OCI-LY1 (cell line): ENCODE data around the gene PGAP6.

Experiments used
- H2AFZ ChIP-seq: fragments of 200-600 bp; sonication (generic), shearing (Covaris generic); 2 replicates; pipeline ENCODE4 v1.6.0; 2014; ENCODE audit warnings: antibody characterized with exemption, mild to moderate bottlenecking, low read length
- H3F3A ChIP-seq: fragments of 200-600 bp; sonication (generic), shearing (Covaris generic); 2 replicates; pipeline ENCODE4 v1.6.0; 2014; ENCODE audit warnings: mild to moderate bottlenecking, antibody characterized with exemption, low read length, moderate library complexity; ENCODE audit not compliant: insufficient read depth
- H3K27ac ChIP-seq: fragments of 200-600 bp; sonication (generic); 2 replicates; pipeline ENCODE4 v1.5.1; 2014; ENCODE audit warnings: low read length, mixed run types, mild to moderate bottlenecking, low read depth; ENCODE audit not compliant: poor library complexity, severe bottlenecking
- H3K27me3 ChIP-seq: fragments of 200-600 bp; sonication (generic); 2 replicates; pipeline ENCODE4 v1.6.0; 2014; ENCODE audit warnings: antibody characterized with exemption, mild to moderate bottlenecking, low read length, moderate library complexity; ENCODE audit not compliant: insufficient read depth
- H3K36me3 ChIP-seq: fragments of 200-600 bp; sonication (generic); 2 replicates; pipeline ENCODE4 v1.6.1; 2014; ENCODE audit warnings: mild to moderate bottlenecking, antibody characterized with exemption, low read length, moderate library complexity, mixed read lengths; ENCODE audit not compliant: insufficient read depth
- H3K4me1 ChIP-seq: fragments of 200-600 bp; sonication (generic); 2 replicates; pipeline ENCODE4 v1.5.1; 2014; ENCODE audit warnings: mild to moderate bottlenecking, low read length, moderate library complexity; ENCODE audit not compliant: insufficient read depth, severe bottlenecking
- H3K4me2 ChIP-seq: fragments of 200-600 bp; sonication (generic), shearing (Covaris generic); 2 replicates; pipeline ENCODE4 v1.6.1; 2014; ENCODE audit warnings: low read length
- H3K4me3 ChIP-seq: fragments of 200-600 bp; sonication (generic); 2 replicates; pipeline ENCODE4 v1.5.1; 2014; ENCODE audit warnings: low read length, low read depth, mild to moderate bottlenecking, mixed read lengths; ENCODE audit not compliant: poor library complexity, severe bottlenecking
- H3K79me2 ChIP-seq: fragments of 200-600 bp; shearing (Covaris generic); 2 replicates; pipeline ENCODE4 v1.6.1; 2016; ENCODE audit warnings: mixed run types, low read length, mixed read lengths; ENCODE audit not compliant: insufficient read depth
- H3K9ac ChIP-seq: fragments of 200-600 bp; sonication (generic), shearing (Covaris generic); 2 replicates; pipeline ENCODE4 v1.6.1; 2014; ENCODE audit warnings: mild to moderate bottlenecking, low read length, mixed read lengths
- H3K9me2 ChIP-seq: fragments of 200-600 bp; sonication (generic), shearing (Covaris generic); 2 replicates; pipeline ENCODE4 v1.6.1; 2014; ENCODE audit warnings: low read depth, mild to moderate bottlenecking, low read length, mixed read lengths
- H3K9me3 ChIP-seq: fragments of 200-600 bp; shearing (Covaris generic); 2 replicates; pipeline ENCODE4 v1.6.1; 2014; ENCODE audit warnings: low read length, mixed read lengths
- H4K20me1 ChIP-seq: fragments of 200-600 bp; sonication (generic), shearing (Covaris generic); 2 replicates; pipeline ENCODE4 v1.6.0; 2016; ENCODE audit warnings: mild to moderate bottlenecking, low read length; ENCODE audit not compliant: insufficient read depth
- EZH2 ChIP-seq: fragments of 200-600 bp; sonication (generic), shearing (Covaris generic); IDR thresholded peaks from 2 replicates; pipeline ENCODE4 v1.8.0; 2017; ENCODE audit warnings: borderline replicate concordance, mixed run types, mild to moderate bottlenecking, antibody characterized with exemption, low read length, moderate library complexity, mixed read lengths
- TF ChIP-seq, protein P1 (sequence below): fragments of 200-600 bp; sonication (generic), shearing (Covaris generic); IDR thresholded peaks from 2 replicates; pipeline ENCODE4 v1.5.1; 2017; ENCODE audit warnings: mild to moderate bottlenecking, antibody characterized with exemption, low read length, moderate library complexity, mixed read lengths

PGAP6 gene

DNA sequence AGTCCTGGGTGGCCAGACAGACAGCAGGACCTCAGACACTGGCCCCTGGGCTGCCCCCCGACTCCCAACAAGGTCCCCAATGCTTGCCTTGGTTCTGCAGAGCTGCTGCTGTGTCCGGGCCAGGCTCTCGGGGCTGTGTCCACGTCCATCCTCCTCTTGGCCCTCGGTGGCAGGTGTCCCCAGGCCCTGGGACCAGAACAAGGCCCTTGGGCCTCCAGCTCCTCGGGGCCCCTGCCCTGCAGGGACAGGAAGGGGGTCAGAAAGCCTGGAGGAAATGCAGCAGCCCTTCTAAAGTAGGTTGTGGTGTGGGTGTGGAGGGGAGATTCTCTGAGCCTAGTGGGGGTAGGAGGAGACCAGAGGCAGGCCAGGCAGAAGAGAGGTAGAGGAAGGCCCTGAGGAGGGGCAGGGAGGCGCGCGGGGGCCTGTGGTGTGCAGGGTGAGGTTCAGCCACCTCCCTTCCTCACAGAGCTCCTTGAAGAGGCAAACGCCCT lies 26.8 kb downstream of the PGAP6 start:
- H3K9ac ChIP-seq, result no peak overlapping the region
- TF ChIP-seq EZH2, result no peak
- TF ChIP-seq, protein P1, sequence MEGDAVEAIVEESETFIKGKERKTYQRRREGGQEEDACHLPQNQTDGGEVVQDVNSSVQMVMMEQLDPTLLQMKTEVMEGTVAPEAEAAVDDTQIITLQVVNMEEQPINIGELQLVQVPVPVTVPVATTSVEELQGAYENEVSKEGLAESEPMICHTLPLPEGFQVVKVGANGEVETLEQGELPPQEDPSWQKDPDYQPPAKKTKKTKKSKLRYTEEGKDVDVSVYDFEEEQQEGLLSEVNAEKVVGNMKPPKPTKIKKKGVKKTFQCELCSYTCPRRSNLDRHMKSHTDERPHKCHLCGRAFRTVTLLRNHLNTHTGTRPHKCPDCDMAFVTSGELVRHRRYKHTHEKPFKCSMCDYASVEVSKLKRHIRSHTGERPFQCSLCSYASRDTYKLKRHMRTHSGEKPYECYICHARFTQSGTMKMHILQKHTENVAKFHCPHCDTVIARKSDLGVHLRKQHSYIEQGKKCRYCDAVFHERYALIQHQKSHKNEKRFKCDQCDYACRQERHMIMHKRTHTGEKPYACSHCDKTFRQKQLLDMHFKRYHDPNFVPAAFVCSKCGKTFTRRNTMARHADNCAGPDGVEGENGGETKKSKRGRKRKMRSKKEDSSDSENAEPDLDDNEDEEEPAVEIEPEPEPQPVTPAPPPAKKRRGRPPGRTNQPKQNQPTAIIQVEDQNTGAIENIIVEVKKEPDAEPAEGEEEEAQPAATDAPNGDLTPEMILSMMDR, result no peak
- H3K27me3 ChIP-seq, result no peaks in the 10 kb centered on the region
- H3K9me2 ChIP-seq, result no peaks in the 10 kb centered on the region
- no peaks in the 10 kb centered on the region for H4K20me1 ChIP-seq
- peaks cover 8% of the 10 kb centered on the region; the same call in 1 of the 2 replicates for H3K36me3 ChIP-seq
- no peaks in the 10 kb centered on the region for H3K9me3 ChIP-seq
- no peaks in the 10 kb centered on the region for H3F3A ChIP-seq
- no peak overlapping the region for H3K4me3 ChIP-seq
- H3K27ac ChIP-seq, result no peak overlapping the region
- H2AFZ ChIP-seq, result no peak overlapping the region
- no peak overlapping the region for H3K4me2 ChIP-seq
- 0 out of 2 replicates have a peak, but pooled peaks cover 5% of the 10 kb centered on the region for H3K79me2 ChIP-seq
- peaks cover 21% of the 10 kb centered on the region for H3K4me1 ChIP-seq

DNA sequence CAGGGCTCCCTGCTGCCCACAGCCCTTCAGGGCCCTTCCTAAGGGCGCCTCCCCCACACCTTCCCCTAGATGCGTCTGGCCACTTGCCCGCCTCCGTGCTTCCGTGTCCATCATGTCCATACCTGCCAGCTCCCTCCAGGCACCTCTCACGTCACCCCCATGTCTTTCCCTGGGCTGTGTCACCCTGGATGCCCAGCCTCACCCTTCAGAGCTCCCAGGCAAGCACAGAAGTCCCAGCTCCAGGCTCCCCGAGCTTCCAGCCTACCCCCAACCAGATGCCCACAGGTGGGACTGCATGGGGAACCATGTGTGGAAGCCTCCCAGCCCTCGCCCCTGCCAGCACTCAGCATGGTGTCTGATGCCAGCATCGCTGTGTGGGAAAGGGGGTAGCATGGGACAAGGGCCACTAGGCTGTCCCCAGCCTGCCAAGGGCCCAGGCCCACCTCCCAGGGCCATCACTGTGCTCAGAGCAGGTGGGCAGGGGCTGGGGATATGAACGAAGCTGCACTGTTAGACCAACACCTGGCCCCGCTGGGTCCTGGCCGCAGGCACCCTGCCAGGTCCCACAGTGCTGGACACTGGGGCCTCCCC lies 27.4 kb downstream of the PGAP6 start:
- no peaks in the 10 kb centered on the region for H3K27me3 ChIP-seq
- H2AFZ ChIP-seq, result no peak overlapping the region
- H3K4me1 ChIP-seq, result peaks cover 27% of the 10 kb centered on the region
- TF ChIP-seq EZH2, result no peak
- TF ChIP-seq, protein P1, result no peak
- H3K79me2 ChIP-seq, result 0 out of 2 replicates have a peak, but pooled peaks cover 5% of the 10 kb centered on the region
- no peaks in the 10 kb centered on the region for H3K9me3 ChIP-seq
- H3K27ac ChIP-seq, result no peak overlapping the region
- peaks cover 9% of the 10 kb centered on the region; the same call in 1 of the 2 replicates for H3K36me3 ChIP-seq
- no peaks in the 10 kb centered on the region for H3F3A ChIP-seq
- H4K20me1 ChIP-seq, result no peaks in the 10 kb centered on the region
- no peak overlapping the region for H3K4me2 ChIP-seq
- H3K4me3 ChIP-seq, result no peak overlapping the region
- no peak overlapping the region for H3K9ac ChIP-seq
- H3K9me2 ChIP-seq, result no peaks in the 10 kb centered on the region

DNA sequence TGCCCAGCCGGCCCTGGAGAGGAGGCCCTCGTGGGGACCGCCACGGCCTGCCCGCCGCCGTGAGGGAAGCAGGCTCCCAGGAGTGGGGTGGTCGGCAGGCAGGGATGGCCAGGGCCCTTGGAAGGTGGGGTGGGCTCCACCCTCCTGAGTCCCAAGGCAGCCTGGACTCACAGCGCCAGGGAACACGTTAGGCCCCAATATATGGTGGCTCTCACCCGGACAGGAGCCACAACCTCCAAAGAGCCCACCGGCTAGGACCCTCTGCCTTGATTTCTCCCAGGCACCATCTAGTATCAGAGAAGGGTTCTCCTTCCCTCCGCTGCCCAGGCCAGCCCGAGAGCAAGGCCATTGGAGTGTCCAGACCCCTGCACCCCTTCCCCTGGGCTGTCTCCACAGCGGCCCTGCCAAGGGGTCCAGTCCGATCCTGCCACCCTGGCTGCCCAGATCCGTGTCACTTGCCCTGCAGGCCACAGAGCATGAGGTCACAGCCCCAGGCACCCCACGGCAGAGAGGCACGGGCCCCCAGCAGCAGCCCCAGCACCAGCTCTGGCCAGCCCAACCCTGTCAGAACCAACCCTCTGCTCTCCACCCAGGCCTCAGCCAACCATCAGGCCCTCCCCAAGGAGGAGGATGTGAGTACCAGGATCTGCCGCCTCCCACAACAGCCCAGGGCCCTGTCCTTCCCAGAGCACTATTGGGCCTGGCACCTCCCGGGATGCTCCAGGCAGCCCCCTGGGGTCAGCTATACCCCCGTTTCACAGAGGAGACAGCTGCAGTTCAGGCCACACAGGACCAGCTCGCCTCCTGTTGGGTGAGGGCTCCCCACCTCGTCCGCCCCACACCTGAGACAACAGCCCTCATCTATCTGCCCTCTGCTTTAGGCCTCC lies 28.1 kb downstream of the PGAP6 start:
- no peak overlapping the region for H2AFZ ChIP-seq
- no peaks in the 10 kb centered on the region for H3K27me3 ChIP-seq
- no peaks in the 10 kb centered on the region for H4K20me1 ChIP-seq
- TF ChIP-seq, protein P1, result no peak
- TF ChIP-seq EZH2, result no peak
- H3K9me2 ChIP-seq, result no peaks in the 10 kb centered on the region
- no peaks in the 10 kb centered on the region for H3K9me3 ChIP-seq
- H3F3A ChIP-seq, result no peaks in the 10 kb centered on the region
- peak overlapping the region; percentile 29; the same call in 1 of the 2 replicates for H3K9ac ChIP-seq
- no peak overlapping the region for H3K27ac ChIP-seq
- H3K4me3 ChIP-seq, result peak overlapping the region; percentile 55
- peaks cover 32% of the 10 kb centered on the region for H3K4me1 ChIP-seq
- H3K36me3 ChIP-seq, result peaks cover 9% of the 10 kb centered on the region; the same call in 1 of the 2 replicates
- peak overlapping the region; percentile 59 for H3K4me2 ChIP-seq
- H3K79me2 ChIP-seq, result 0 out of 2 replicates have a peak, but pooled peaks cover 5% of the 10 kb centered on the region
